IPS-18a (cell line): ENCODE data around the gene GFOD2.

Experiments
- H3K27ac ChIP-seq: one replicate; pipeline ENCODE4 v1.5.1; 2013; ENCODE audit warnings: low read length
- H3K27me3 ChIP-seq: one replicate; pipeline ENCODE4 v1.6.1; 2013; ENCODE audit warnings: mild to moderate bottlenecking, low read length; ENCODE audit not compliant: control insufficient read depth, insufficient read depth
- H3K36me3 ChIP-seq: one replicate; pipeline ENCODE4 v1.6.1; 2013; ENCODE audit warnings: low read depth, low read length; ENCODE audit not compliant: control insufficient read depth
- H3K4me1 ChIP-seq: one replicate; pipeline ENCODE4 v1.6.1; 2013; ENCODE audit warnings: low read depth, low read length; ENCODE audit not compliant: control insufficient read depth
- H3K4me3 ChIP-seq: one replicate; pipeline ENCODE4 v1.5.1; 2013; ENCODE audit warnings: low read length
- H3K9ac ChIP-seq: one replicate; pipeline ENCODE4 v1.6.1; 2013; ENCODE audit warnings: mild to moderate bottlenecking, low read length, moderate library complexity
- H3K9me3 ChIP-seq: one replicate; pipeline ENCODE4 v1.6.1; 2013; ENCODE audit warnings: low read depth, low read length; ENCODE audit not compliant: control insufficient read depth

Gene GFOD2

DNA sequence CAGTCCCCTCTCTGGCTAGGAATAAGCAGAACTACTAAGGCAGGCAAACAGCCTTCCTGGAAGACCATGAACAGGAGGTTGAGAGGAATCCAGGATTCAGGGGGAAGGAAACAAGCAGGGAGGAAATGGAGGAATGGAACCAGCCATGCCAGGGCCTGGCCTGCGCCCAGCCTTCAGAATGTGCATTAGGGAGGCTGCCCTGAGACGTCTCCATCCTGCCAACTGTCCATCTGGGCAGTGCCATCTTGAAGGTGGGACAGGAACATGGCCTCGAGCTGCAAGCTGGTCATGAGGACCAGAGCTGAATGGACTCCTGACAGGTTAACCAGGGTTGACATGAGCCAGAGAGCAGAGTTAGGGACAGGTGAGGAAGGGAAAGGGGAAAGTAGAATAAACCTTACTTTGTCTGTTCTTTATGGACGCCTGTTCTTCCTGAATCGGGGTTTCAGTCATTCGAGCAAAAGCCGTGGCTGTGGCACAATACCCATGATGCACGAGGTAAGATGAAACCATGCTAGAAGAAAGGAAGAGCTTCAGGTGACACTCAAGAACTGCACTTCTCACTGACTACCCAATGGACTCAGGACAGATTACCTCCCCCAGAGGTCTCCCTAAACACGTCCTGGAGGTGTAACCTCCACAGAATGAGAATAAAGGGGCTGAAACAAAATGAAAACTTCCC, 12.1 kb upstream of the GFOD2 start:
- Histone ChIP-seq H3K4me1 (no peaks in the 10 kb centered on the region), H3K27me3 (no peaks in the 10 kb centered on the region), H3K36me3 (peaks cover 20% of the 10 kb centered on the region), H3K9ac (no peak overlapping the region), H3K9me3 (no peaks in the 10 kb centered on the region), H3K27ac (no peak overlapping the region), H3K4me3 (no peak overlapping the region)

GRCh38 chr16:67730326-67730725, 11.2 kb upstream of the GFOD2 start:
- H3K4me3 ChIP-seq: no peak overlapping the region
- H3K27ac ChIP-seq: no peak overlapping the region
- H3K36me3 ChIP-seq: peaks cover 20% of the 10 kb centered on the region
- H3K4me1 ChIP-seq: no peaks in the 10 kb centered on the region
- no peak overlapping the region for H3K9ac ChIP-seq
- no peaks in the 10 kb centered on the region for H3K9me3 ChIP-seq
- no peaks in the 10 kb centered on the region for H3K27me3 ChIP-seq

- Histone ChIP-seq H3K9ac (no peak overlapping the region), H3K4me3 (no peak overlapping the region), H3K27ac (no peak overlapping the region), H3K36me3 (peaks cover 20% of the 10 kb centered on the region), H3K27me3 (no peaks in the 10 kb centered on the region), H3K4me1 (no peaks in the 10 kb centered on the region), H3K9me3 (no peaks in the 10 kb centered on the region)
Measured at GRCh38 chr16:67729636-67730248, 10.6 kb upstream of the GFOD2 start.

- H3K9me3 ChIP-seq: no peaks in the 10 kb centered on the region
- H3K36me3 ChIP-seq: peaks cover 20% of the 10 kb centered on the region
- H3K4me1 ChIP-seq: no peaks in the 10 kb centered on the region
Measured at GRCh38 chr16:67727521-67728485, 8.7 kb upstream of the GFOD2 start.

GRCh38 chr16:67726106-67727034, 7.3 kb upstream of the GFOD2 start:
- peaks cover 20% of the 10 kb centered on the region for H3K36me3 ChIP-seq
- no peak overlapping the region for H3K9ac ChIP-seq
- no peaks in the 10 kb centered on the region for H3K9me3 ChIP-seq
- no peak overlapping the region for H3K4me3 ChIP-seq
- no peaks in the 10 kb centered on the region for H3K27me3 ChIP-seq
- H3K27ac ChIP-seq: no peak overlapping the region
- H3K4me1 ChIP-seq: no peaks in the 10 kb centered on the region

More at GRCh38 chr16:67727521-67728485, 8.7 kb upstream of the GFOD2 start:
- Histone ChIP-seq H3K4me3 (no peak overlapping the region), H3K27me3 (no peaks in the 10 kb centered on the region), H3K9ac (no peak overlapping the region), H3K27ac (no peak overlapping the region)

GRCh38 chr16:67723911-67724305, 4.8 kb upstream of the GFOD2 start:
- no peaks in the 10 kb centered on the region for H3K27me3 ChIP-seq
- H3K27ac ChIP-seq: no peak overlapping the region
- H3K9ac ChIP-seq: no peak overlapping the region
- no peaks in the 10 kb centered on the region for H3K9me3 ChIP-seq
- peaks cover under 1% of the 10 kb centered on the region for H3K36me3 ChIP-seq
- H3K4me3 ChIP-seq: no peak overlapping the region
- peaks cover 4% of the 10 kb centered on the region for H3K4me1 ChIP-seq

GRCh38 chr16:67723151-67723910, 4.2 kb upstream of the GFOD2 start:
- H3K9ac ChIP-seq: no peak overlapping the region
- H3K36me3 ChIP-seq: no peaks in the 10 kb centered on the region
- H3K27me3 ChIP-seq: no peaks in the 10 kb centered on the region
- H3K4me1 ChIP-seq: peaks cover 5% of the 10 kb centered on the region
- no peak overlapping the region for H3K4me3 ChIP-seq
- no peak overlapping the region for H3K27ac ChIP-seq
- H3K9me3 ChIP-seq: no peaks in the 10 kb centered on the region

- Histone ChIP-seq H3K4me3 (peak overlapping the region; percentile 97), H3K4me1 (peaks cover 11% of the 10 kb centered on the region), H3K27me3 (no peaks in the 10 kb centered on the region), H3K36me3 (no peaks in the 10 kb centered on the region), H3K9me3 (no peaks in the 10 kb centered on the region), H3K27ac (no peak overlapping the region), H3K9ac (no peak overlapping the region)
Measured at GRCh38 chr16:67720236-67720635, 1.1 kb upstream of the GFOD2 start.

- Histone ChIP-seq H3K9ac (peak overlapping the region; percentile 81), H3K27me3 (no peaks in the 10 kb centered on the region), H3K9me3 (no peaks in the 10 kb centered on the region), H3K4me3 (peak overlapping the region; percentile 97), H3K36me3 (no peaks in the 10 kb centered on the region), H3K4me1 (peaks cover 11% of the 10 kb centered on the region), H3K27ac (peak overlapping the region; percentile 49)
Measured at GRCh38 chr16:67719778-67720144, 645 bp upstream of the GFOD2 start.

DNA sequence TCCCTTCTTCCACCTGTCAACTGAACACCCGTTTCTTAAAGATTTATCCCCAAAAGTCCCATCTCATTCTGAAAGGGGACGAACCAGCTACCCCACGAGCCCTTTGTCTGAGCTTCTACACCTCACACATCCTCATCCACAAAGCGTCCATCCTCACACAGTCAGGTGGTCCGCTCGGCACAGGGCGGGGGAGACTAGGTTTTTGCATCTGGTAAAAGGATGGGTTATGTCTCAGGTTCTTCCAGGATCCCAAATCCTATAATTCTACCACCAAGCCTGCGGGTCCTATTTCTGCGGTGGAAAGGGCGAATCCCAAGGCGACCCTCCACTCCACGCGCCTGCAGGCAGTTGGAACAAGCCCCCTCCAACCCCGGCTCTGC, 458 bp downstream of the GFOD2 start:
- Histone ChIP-seq H3K9me3 (no peaks in the 10 kb centered on the region), H3K27ac (no peak overlapping the region), H3K4me1 (peaks cover 14% of the 10 kb centered on the region), H3K9ac (peak overlapping the region; percentile 81), H3K36me3 (no peaks in the 10 kb centered on the region), H3K4me3 (peak overlapping the region; percentile 97), H3K27me3 (no peaks in the 10 kb centered on the region)
